D721Med (cell line): ENCODE data around the gene CSTB.
A peak's percentile ranks its signal among the peaks of the same experiment; 100 is the strongest.

Experiments
- DNase-seq: peaks from one replicate; pipeline ENCODE4 v3.0.0; 2011; ENCODE audit warnings: low spot score; ENCODE audit not compliant: insufficient read length
- FAIRE-seq: peaks from 2 replicates; lab custom pipeline; 2011; peaks lifted over from hg19 to GRCh38; lab: Jason Lieb, UNC
- TF ChIP-seq, protein P1 (sequence below): IDR thresholded peaks from 2 replicates; pipeline ENCODE4 v1.5.1; 2012; ENCODE audit warnings: mild to moderate bottlenecking, control low read depth; ENCODE audit not compliant: insufficient read depth; ENCODE audit errors: missing control alignments

Gene CSTB

DNA sequence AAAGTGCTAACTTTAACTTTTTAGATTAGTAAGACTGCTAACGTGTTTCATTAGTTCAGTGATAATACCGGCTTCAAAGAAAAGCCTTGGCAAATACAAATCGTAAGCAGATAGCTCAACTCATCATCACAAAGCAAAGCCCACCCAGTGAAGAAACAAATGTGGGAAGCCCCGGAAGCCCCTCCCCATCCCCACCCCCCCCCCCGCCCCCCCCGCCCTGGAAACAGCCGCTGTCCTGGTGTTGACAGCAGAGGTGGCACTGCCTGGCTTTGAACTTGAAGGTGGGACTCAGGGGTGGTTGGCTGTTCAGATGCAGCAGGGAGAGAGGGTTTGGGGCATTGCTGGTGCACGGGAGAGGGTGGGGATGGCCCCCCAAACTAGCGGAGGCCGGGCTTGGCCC is 43.0 kb downstream of the CSTB start:
- DNase-seq, result no peak
- no peak for FAIRE-seq
- TF ChIP-seq, protein P1, sequence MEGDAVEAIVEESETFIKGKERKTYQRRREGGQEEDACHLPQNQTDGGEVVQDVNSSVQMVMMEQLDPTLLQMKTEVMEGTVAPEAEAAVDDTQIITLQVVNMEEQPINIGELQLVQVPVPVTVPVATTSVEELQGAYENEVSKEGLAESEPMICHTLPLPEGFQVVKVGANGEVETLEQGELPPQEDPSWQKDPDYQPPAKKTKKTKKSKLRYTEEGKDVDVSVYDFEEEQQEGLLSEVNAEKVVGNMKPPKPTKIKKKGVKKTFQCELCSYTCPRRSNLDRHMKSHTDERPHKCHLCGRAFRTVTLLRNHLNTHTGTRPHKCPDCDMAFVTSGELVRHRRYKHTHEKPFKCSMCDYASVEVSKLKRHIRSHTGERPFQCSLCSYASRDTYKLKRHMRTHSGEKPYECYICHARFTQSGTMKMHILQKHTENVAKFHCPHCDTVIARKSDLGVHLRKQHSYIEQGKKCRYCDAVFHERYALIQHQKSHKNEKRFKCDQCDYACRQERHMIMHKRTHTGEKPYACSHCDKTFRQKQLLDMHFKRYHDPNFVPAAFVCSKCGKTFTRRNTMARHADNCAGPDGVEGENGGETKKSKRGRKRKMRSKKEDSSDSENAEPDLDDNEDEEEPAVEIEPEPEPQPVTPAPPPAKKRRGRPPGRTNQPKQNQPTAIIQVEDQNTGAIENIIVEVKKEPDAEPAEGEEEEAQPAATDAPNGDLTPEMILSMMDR, result no peak

DNA sequence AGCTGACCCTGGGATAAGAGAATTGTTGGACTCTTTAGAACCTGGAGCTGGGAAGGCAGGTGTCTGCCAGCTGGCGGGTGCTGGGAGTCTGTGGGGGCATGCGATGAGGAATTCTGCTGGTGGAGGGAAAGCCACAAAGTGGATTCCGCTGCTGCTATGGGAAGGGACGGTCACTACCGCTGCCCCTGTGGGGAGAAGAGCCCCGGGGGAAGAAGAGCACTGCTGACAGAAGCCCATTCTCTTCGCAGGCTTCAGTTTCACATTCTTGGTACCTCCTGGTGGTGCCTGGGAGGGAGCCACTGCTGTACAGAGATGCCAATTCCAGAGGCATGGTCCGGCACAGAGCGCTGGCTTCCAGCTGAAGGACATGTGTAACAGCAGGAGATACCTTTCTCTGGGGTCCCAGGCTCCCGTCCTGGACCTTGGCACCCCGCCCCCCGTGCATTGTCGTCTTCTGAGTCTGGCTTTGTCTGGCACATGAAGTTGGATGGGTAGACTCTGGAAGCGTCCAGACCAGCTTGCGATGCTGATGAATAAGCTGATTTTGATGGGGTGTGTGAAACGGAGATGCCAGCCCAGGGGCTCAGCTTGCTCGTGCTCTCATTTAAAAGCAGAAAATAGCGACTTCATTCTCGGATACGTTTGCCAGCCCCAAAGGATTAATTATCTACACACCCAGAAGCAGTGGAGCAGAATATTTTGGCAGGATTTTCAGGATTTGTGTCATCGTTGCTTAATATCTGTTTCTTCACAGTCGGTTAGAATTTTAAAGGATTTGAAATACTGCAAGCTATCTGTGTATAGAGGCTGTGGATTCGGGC is 44.0 kb downstream of the CSTB start:
- no peak for FAIRE-seq
- no peak for DNase-seq
- TF ChIP-seq, protein P1, result no peak

DNA sequence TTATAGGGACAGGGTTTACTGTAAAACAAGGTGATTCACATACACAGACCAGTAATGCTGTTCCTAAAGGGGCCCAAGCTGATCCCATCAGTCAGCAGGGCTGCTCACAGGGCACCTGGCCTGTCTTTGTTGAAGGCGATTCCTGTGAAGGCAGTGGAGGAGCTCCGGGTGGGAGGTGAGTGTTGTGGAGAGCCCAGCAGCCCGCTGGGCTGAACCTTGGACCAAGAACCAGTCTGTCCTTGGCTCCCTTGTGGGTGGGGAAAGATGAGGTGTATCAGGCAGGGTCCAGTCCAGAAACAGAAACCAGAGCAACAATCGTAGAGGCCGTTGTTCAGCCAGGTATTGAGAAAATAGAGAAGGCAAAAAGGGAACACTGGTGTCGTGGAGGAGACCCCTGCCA is 44.6 kb downstream of the CSTB start:
- TF ChIP-seq, protein P1, result no peak
- no peak for DNase-seq
- no peak for FAIRE-seq

DNA sequence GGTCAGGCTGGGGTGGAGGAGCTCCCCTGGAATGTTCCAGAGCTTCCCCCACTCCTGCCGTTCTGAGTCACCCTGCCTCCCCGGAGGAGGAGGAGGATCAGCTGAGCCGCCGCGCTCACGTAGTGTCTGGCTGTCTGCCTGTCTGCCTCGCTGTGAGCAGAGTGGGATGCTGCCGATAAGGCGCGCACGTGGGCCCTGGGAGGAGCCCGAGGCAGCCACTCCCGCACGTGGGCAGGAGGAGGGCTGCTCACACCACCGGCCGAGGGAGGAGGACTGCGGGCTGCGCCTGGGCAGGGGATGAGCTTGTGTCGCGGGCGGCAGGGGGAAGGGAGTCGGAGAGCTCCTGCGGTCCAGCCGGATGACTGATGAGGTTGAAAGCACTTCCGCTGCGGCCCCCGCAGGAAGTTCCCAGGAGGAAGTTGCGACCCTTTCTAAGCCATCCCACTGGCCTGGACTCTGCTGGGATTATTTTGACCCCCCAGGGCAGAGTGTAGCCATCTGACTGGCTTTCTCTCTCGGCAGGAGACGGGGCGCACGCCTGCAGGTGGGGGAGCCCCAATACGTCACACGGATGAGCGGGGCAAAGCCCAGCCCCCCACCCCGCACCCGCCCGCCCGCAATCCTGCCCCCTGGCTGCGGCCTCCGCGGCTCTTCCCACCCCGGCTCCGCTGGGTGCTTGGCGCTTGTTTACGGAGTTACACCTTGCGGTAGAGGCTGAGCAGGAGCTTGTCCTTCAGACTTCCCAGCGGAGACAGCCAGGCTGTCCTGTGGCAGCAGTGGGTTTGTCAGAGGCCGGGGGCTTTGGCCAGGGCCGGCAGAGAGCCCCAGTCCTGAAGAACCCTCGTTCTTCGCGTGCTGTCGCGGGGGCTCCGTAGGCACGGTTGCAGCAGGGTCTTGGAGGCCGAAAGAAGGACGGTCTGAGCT is 47.4 kb downstream of the CSTB start:
- DNase-seq (peak; percentile 65), FAIRE-seq (no peak)
- TF ChIP-seq, protein P1, result no peak

DNA sequence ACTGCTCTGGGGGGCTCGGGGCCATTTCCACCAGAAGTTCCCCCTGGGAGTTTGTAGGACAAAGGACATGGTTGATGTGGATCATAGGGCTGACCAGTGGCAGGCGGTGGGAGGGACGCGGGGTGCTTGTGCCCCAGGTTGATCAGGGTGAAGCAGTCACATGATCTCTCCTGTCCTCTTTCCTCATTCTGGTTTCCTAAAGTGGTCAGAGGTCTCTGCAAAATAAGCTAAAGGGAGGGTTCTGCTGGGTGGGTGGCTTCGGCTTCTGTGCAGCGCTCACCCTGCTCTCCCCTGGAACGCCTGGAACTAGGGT is 48.0 kb downstream of the CSTB start:
- FAIRE-seq, result no peak
- TF ChIP-seq, protein P1, result no peak
- DNase-seq, result no peak

DNA sequence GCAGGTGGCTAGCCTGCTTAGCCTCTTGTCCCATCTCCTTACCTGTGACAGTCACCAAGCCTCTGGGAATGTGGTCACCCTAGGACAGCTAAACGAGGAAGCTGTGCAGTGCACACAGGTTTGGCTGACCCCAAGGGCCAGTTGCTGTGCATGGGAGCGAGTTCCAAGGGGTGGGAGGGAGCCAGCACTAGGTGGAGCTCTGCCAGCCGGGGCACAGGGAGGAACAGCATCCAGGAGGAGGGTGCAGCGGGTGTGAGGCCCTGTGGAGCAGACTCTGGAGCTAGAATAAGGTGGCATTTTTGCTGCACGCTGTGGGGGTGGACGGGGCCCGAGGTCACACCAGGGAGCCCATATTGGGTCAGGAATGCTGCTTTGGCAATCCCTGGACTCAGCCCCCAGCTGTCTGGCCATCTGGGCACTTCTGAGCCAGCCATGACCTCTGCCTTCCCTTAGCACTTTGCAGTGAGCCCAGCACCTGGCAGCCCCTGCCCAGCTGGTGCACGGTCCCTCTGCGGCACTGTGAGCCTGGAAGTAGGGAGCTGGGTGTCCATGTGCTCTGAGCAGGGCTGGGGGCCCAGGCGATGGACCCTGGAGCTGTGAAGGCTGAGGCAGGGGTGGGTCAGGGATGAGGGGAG is 48.5 kb downstream of the CSTB start:
- TF ChIP-seq, protein P1, result no peak
- DNase-seq (no peak), FAIRE-seq (no peak)
